H9 (cell line): Measurements from ENCODE around the gene EZH2. TPM values are rescaled to one million over a fixed set of nuclear protein-coding genes. Genes with fewer than 3 reads are reported as not detected.

Source experiments
- DNase-seq: peaks from one replicate; pipeline ENCODE4 v3.0.0-alpha.2; 2017
- H2AFZ ChIP-seq: one replicate; pipeline ENCODE4 v1.6.1; 2013; ENCODE audit warnings: mild to moderate bottlenecking, low read length, control low read depth, moderate library complexity
- H2AK5ac ChIP-seq: 2 replicates; pipeline ENCODE4 v1.6.1; 2013; ENCODE audit warnings: low read length, control low read depth, mixed read lengths; ENCODE audit not compliant: insufficient read length
- H2BK120ac ChIP-seq: one replicate; pipeline ENCODE4 v1.6.1; 2013; ENCODE audit warnings: low read depth, mild to moderate bottlenecking, low read length, control low read depth, inconsistent platforms; ENCODE audit not compliant: poor library complexity, severe bottlenecking
- H2BK12ac ChIP-seq: 2 replicates; pipeline ENCODE4 v1.6.1; 2013; ENCODE audit warnings: low read length, control low read depth, mixed read lengths, low read depth; ENCODE audit not compliant: insufficient read length
- H2BK15ac ChIP-seq: 2 replicates; pipeline ENCODE4 v1.6.1; 2013; ENCODE audit warnings: low read depth, low read length, control low read depth
- H2BK20ac ChIP-seq: one replicate; pipeline ENCODE4 v1.6.1; 2013; ENCODE audit warnings: low read depth, mild to moderate bottlenecking, low read length, control low read depth, inconsistent platforms; ENCODE audit not compliant: poor library complexity, severe bottlenecking
- H2BK5ac ChIP-seq: 2 replicates; pipeline ENCODE4 v1.6.1; 2013; ENCODE audit warnings: low read length, control low read depth, mixed read lengths; ENCODE audit not compliant: insufficient read length
- H3K14ac ChIP-seq: 2 replicates; pipeline ENCODE4 v1.6.1; 2013; ENCODE audit warnings: low read length, control low read depth; ENCODE audit not compliant: insufficient read depth
- H3K18ac ChIP-seq: 2 replicates; pipeline ENCODE4 v1.6.1; 2013; ENCODE audit warnings: low read depth, mild to moderate bottlenecking, mixed read lengths, low read length, control low read depth; ENCODE audit not compliant: insufficient read length
- H3K23ac ChIP-seq: 2 replicates; pipeline ENCODE4 v1.6.1; 2013; ENCODE audit warnings: low read length, control low read depth, mixed read lengths, low read depth; ENCODE audit not compliant: insufficient read length
- H3K23me2 ChIP-seq: 2 replicates; pipeline ENCODE4 v1.6.1; 2013; ENCODE audit warnings: low read depth, mild to moderate bottlenecking, mixed read lengths, low read length, control low read depth; ENCODE audit not compliant: insufficient read length, poor library complexity, severe bottlenecking
- H3K27ac ChIP-seq: 2 replicates; pipeline ENCODE4 v1.5.1; 2013; ENCODE audit warnings: low read length, control low read depth, mixed read lengths, low read depth; ENCODE audit not compliant: insufficient read length
- H3K27me3 ChIP-seq: 2 replicates; pipeline ENCODE4 v1.6.1; 2013; ENCODE audit warnings: low read length, control low read depth, inconsistent platforms; ENCODE audit not compliant: insufficient read depth
- H3K4ac ChIP-seq: 2 replicates; pipeline ENCODE4 v1.6.1; 2013; ENCODE audit warnings: low read depth, mild to moderate bottlenecking, control low read depth, inconsistent platforms, low read length, moderate library complexity
- H3K4me1 ChIP-seq: 2 replicates; pipeline ENCODE4 v1.6.1; 2013; ENCODE audit warnings: low read length, control low read depth, inconsistent platforms; ENCODE audit not compliant: insufficient read depth
- H3K4me2 ChIP-seq: 2 replicates; pipeline ENCODE4 v1.6.1; 2013; ENCODE audit warnings: low read length, control low read depth, mixed read lengths; ENCODE audit not compliant: insufficient read length, insufficient read depth
- H3K56ac ChIP-seq: 2 replicates; pipeline ENCODE4 v1.6.1; 2013; ENCODE audit warnings: low read depth, mild to moderate bottlenecking, mixed read lengths, low read length, control low read depth; ENCODE audit not compliant: insufficient read length
- H3K79me1 ChIP-seq: 2 replicates; pipeline ENCODE4 v1.6.1; 2013; ENCODE audit warnings: low read depth, mild to moderate bottlenecking, moderate library complexity, low read length, control low read depth, inconsistent platforms; ENCODE audit not compliant: insufficient read depth, poor library complexity, severe bottlenecking
- H3K79me2 ChIP-seq: 2 replicates; pipeline ENCODE4 v1.6.1; 2013; ENCODE audit warnings: low read length, control low read depth, inconsistent platforms; ENCODE audit not compliant: insufficient read depth
- H3K9ac ChIP-seq: 2 replicates; pipeline ENCODE4 v1.6.1; 2013; ENCODE audit warnings: low read length, control low read depth, mixed read lengths; ENCODE audit not compliant: insufficient read length; ENCODE audit errors: extremely low read depth
- H3K9me3 ChIP-seq: one replicate; pipeline ENCODE4 v1.6.1; 2013; ENCODE audit warnings: low read depth, low read length, inconsistent platforms; ENCODE audit not compliant: control insufficient read depth
- H3T11ph ChIP-seq: one replicate; pipeline ENCODE4 v1.6.1; 2013; ENCODE audit warnings: mild to moderate bottlenecking, low read length, control low read depth, inconsistent platforms
- H4K20me1 ChIP-seq: one replicate; pipeline ENCODE4 v1.6.1; 2013; ENCODE audit not compliant: control insufficient read depth, insufficient read length, insufficient read depth
- H4K5ac ChIP-seq: 2 replicates; pipeline ENCODE4 v1.6.1; 2013; ENCODE audit warnings: low read depth, mild to moderate bottlenecking, mixed read lengths, low read length, control low read depth; ENCODE audit not compliant: insufficient read length
- H4K8ac ChIP-seq: replicated peaks from 2 replicates; pipeline ENCODE4 v1.6.1; 2013; ENCODE audit warnings: low read length, control low read depth, mixed read lengths, low read depth; ENCODE audit not compliant: insufficient read length
- H4K91ac ChIP-seq: 2 replicates; pipeline ENCODE4 v1.6.1; 2013; ENCODE audit warnings: low read depth, mild to moderate bottlenecking, moderate library complexity, mixed read lengths, low read length, control low read depth; ENCODE audit not compliant: insufficient read length
- H3K27ac Mint-ChIP-seq, 3 experiments: 2 replicates in 2 of 3; 3 replicates in 1 of 3; pipeline ENCODE4 v1.8.0; 2020 to 2021; ENCODE audit warnings: mixed read lengths in 3 of 3, mild to moderate bottlenecking in 1 of 3, moderate library complexity in 1 of 3
- H3K27me3 Mint-ChIP-seq: 2 replicates; pipeline ENCODE4 v1.8.0; 2021; ENCODE audit warnings: low read depth, mild to moderate bottlenecking, moderate library complexity, mixed read lengths
- H3K36me3 Mint-ChIP-seq, 3 experiments: 2 replicates in 2 of 3; 3 replicates in 1 of 3; pipeline ENCODE4 v1.8.0; 2020 to 2021; ENCODE audit warnings: low read depth in 3 of 3, mixed read lengths in 3 of 3; ENCODE audit not compliant: insufficient read depth in 1 of 3
- H3K4me1 Mint-ChIP-seq, 2 experiments: 2 replicates each; pipeline ENCODE4 v1.8.0; 2020; ENCODE audit warnings: mixed read lengths in 2 of 2
- H3K4me3 Mint-ChIP-seq, 2 experiments: 2 replicates in 1 of 2; 3 replicates in 1 of 2; pipeline ENCODE4 v1.8.0; 2020 to 2021; ENCODE audit warnings: mild to moderate bottlenecking in 2 of 2, mixed read lengths in 2 of 2, moderate library complexity in 1 of 2
- H3K9me3 Mint-ChIP-seq, 2 experiments: 2 replicates in 1 of 2; 3 replicates in 1 of 2; pipeline ENCODE4 v1.8.0; 2020; ENCODE audit warnings: mild to moderate bottlenecking in 2 of 2, mixed read lengths in 2 of 2, moderate library complexity in 1 of 2
- WGBS: extraction: QIAGEN DNeasy Blood & Tissue Kit; methylation state at CpG from one replicate; pipeline ENCODE4 v1.1.7; 2013; ENCODE audit warnings: missing lambda C conversion rate, low lambda C conversion rate, mixed read lengths; ENCODE audit not compliant: insufficient read length; ENCODE audit errors: extremely low coverage; 5-methylcytosine and 5-hydroxymethylcytosine counted together
- total RNA-seq: library from RNA; stranded (reverse); gene quantifications from 2 replicates; pipeline ENCODE4 v1.2.1, GENCODE V29; 2021
- TF ChIP-seq, protein P1 (sequence below): fragments of 200-600 bp; sonication (generic); conservative IDR thresholded peaks from 3 replicates; pipeline ENCODE4 v1.8.0; 2021; ENCODE audit warnings: antibody characterized with exemption, mild to moderate bottlenecking

Gene EZH2
- total RNA-seq, 1 experiment from 2014 or later, result 41.3 TPM

DNA sequence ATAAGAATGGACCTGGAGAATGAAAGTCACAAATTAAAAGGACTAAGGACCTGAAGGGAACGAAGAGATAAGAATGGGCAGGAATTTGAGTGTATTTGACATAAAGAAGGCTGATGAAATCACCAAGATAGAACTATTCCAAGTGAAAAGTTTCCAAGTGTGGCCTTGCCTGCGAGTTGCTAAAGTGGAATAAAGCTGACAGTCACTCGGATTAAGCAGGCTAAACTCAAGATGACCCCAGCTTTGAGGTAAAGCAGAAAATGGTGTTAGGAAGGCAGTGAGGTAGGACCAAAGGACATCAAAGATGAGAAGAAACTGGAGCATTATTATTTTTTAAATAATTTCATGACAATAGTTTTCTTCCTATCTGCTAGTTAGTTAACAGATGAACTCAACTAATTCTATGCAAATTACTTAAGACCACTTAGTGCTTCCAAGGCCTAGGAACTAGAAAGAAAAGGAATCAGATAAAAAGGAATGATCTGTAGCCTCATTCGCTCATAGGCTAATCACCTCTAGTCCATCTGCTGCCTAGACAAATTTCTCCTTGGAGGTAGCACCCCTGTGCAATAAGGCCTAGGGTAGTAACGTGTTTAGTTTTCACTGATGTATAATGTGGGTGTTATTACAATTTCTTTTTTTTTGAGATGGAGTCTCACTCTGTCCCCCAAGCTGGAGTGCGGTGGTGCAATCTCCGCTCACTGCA is 34.5 kb downstream of the EZH2 start:
- TF ChIP-seq, protein P1, sequence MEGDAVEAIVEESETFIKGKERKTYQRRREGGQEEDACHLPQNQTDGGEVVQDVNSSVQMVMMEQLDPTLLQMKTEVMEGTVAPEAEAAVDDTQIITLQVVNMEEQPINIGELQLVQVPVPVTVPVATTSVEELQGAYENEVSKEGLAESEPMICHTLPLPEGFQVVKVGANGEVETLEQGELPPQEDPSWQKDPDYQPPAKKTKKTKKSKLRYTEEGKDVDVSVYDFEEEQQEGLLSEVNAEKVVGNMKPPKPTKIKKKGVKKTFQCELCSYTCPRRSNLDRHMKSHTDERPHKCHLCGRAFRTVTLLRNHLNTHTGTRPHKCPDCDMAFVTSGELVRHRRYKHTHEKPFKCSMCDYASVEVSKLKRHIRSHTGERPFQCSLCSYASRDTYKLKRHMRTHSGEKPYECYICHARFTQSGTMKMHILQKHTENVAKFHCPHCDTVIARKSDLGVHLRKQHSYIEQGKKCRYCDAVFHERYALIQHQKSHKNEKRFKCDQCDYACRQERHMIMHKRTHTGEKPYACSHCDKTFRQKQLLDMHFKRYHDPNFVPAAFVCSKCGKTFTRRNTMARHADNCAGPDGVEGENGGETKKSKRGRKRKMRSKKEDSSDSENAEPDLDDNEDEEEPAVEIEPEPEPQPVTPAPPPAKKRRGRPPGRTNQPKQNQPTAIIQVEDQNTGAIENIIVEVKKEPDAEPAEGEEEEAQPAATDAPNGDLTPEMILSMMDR, result no peak
- Histone ChIP-seq H3K9me3 (no peaks in the 10 kb centered on the region), H4K91ac (no peak overlapping the region), H3K23ac (no peak overlapping the region), H3K56ac (no peak overlapping the region), H2BK20ac (no peak overlapping the region), H3K23me2 (no peaks in the 10 kb centered on the region), H3K18ac (no peak overlapping the region), H2BK12ac (no peak overlapping the region), H3K79me1 (no peaks in the 10 kb centered on the region), H3K4ac (no peak overlapping the region), H3K79me2 (peaks cover 27% of the 10 kb centered on the region; the same call in 1 of the 2 replicates), H2AFZ (no peak overlapping the region), H3K4me2 (no peak overlapping the region), H3T11ph (no peak overlapping the region), H3K9ac (no peak overlapping the region), H3K27me3 (no peaks in the 10 kb centered on the region), H2AK5ac (no peak overlapping the region), H3K14ac (no peak overlapping the region), H3K27ac (no peak overlapping the region), H4K5ac (no peak overlapping the region), H3K4me1 (peaks cover 13% of the 10 kb centered on the region), H4K8ac (no peak overlapping the region), H2BK120ac (no peak overlapping the region), H2BK5ac (no peak overlapping the region), H4K20me1 (no peaks in the 10 kb centered on the region), H2BK15ac (no peak overlapping the region)
- peaks cover 51 to 55% of the 10 kb centered on the region in 2 experiments for H3K4me1 Mint-ChIP-seq
- no peak overlapping the region for H3K4me3 Mint-ChIP-seq
- H3K27ac Mint-ChIP-seq, result peak overlapping the region; percentile 18 to 81 (median 45); a peak in 4 of 7 replicates
- peaks cover 0 to 8% (median 3%) of the 10 kb centered on the region in 3 experiments; a peak in 3 of 7 replicates for H3K36me3 Mint-ChIP-seq
- no peak for DNase-seq
- H3K27me3 Mint-ChIP-seq, result no peaks in the 10 kb centered on the region
- H3K9me3 Mint-ChIP-seq, result no peaks in the 10 kb centered on the region
- WGBS, result no CpG with 5 or more reads among the region's 7 CpGs
